GM19438 (cell line): ENCODE results near the gene PLA2G6.
"Not testable (repeated sequence)": the region's sequence is repeated elsewhere in the genome, so short reads cannot be mapped to it uniquely, and the experiment has no call there.

Experiments
- ATAC-seq: cut with Tn5 transposase; IDR thresholded peaks from one replicate; pipeline ENCODE4 v1.9.1; 2021; ENCODE audit warnings: low read depth; ENCODE audit not compliant: unreplicated experiment

The PLA2G6 gene

GRCh38 chr22:38089474-38089851 is 92.2 kb downstream of the PLA2G6 start:
- no peak for ATAC-seq

GRCh38 chr22:38088629-38089473 is 92.8 kb downstream of the PLA2G6 start:
- ATAC-seq, result no peak

GRCh38 chr22:38087855-38088254 is 93.8 kb downstream of the PLA2G6 start:
- no peak for ATAC-seq

GRCh38 chr22:38086942-38087341 is 94.7 kb downstream of the PLA2G6 start:
- no peak for ATAC-seq

- no peak for ATAC-seq
Measured at GRCh38 chr22:38086001-38086845, 95.4 kb downstream of the PLA2G6 start.

- ATAC-seq, result no peak
Measured at GRCh38 chr22:38085501-38085900, 96.1 kb downstream of the PLA2G6 start.

GRCh38 chr22:38085056-38085455 is 96.6 kb downstream of the PLA2G6 start:
- ATAC-seq, result no peak

GRCh38 chr22:38083931-38084631 is 97.5 kb downstream of the PLA2G6 start, which contains the start of gene SLC16A8:
Gene SLC16A8, minus strand, starts transcription at chr22:38084184. Its CDS starts 1,311 bp downstream, at chr22:38082873.
- ATAC-seq, result no peak

GRCh38 chr22:38082986-38083710 is 98.5 kb downstream of the PLA2G6 start:
- no peak for ATAC-seq

GRCh38 chr22:38081941-38082828 is 99.4 kb downstream of the PLA2G6 start:
- no peak for ATAC-seq

GRCh38 chr22:38081636-38081940 is 100.0 kb downstream of the PLA2G6 start:
- ATAC-seq, result no peak

GRCh38 chr22:38080850-38081635 is 100.6 kb downstream of the PLA2G6 start:
- ATAC-seq, result no peak

- ATAC-seq, result no peak
Measured at GRCh38 chr22:38080474-38080849, 101.2 kb downstream of the PLA2G6 start.

- ATAC-seq, result no peak
Measured at GRCh38 chr22:38079804-38080203, 101.8 kb downstream of the PLA2G6 start.

GRCh38 chr22:38079208-38079607 is 102.4 kb downstream of the PLA2G6 start:
- ATAC-seq, result not testable (repeated sequence)

- no peak for ATAC-seq
Measured at GRCh38 chr22:38078046-38078840, 103.4 kb downstream of the PLA2G6 start.

GRCh38 chr22:38077595-38077994 is 104.0 kb downstream of the PLA2G6 start:
- ATAC-seq, result no peak

- ATAC-seq, result no peak
Measured at GRCh38 chr22:38077096-38077495, 104.5 kb downstream of the PLA2G6 start.
